OCI-LY7 (cell line): Measurements from ENCODE around the gene TMEM178B. TPM values are rescaled to one million over a fixed set of nuclear protein-coding genes. Genes with fewer than 3 reads are reported as not detected.

Experiments used
- BruUV-seq: library from RNA; stranded (reverse); fragments of 400-500 nt; replicated peaks from 2 replicates; lab custom pipeline; 2021; lab: Mats Ljungman, UMichigan
- CTCF ChIA-PET: fragments of 300-600 bp; sonication (Branson Sonifier 250); formaldehyde crosslinking; loops from one replicate; lab custom pipeline; 2022; ENCODE audit warnings: antibody characterized with exemption; ENCODE audit not compliant: unreplicated experiment; lab: Charles Lee
- POLR2A ChIA-PET: fragments of 300-600 bp; sonication (Branson Sonifier 250); formaldehyde crosslinking; loops from one replicate; lab custom pipeline; 2022; ENCODE audit warnings: antibody characterized with exemption; lab: Charles Lee
- DNase-seq: peaks from one replicate; pipeline ENCODE4 v3.0.0-alpha.2; 2015; ENCODE audit warnings: low spot score
- H2AFZ ChIP-seq: fragments of 200-600 bp; sonication (generic), shearing (Covaris generic); 2 replicates; pipeline ENCODE4 v1.6.1; 2014; ENCODE audit warnings: mild to moderate bottlenecking, antibody characterized with exemption, low read length, moderate library complexity
- H3K27ac ChIP-seq: fragments of 200-600 bp; sonication (generic); 2 replicates; pipeline ENCODE4 v1.5.1; 2014; ENCODE audit warnings: mixed run types, low read depth, mild to moderate bottlenecking, moderate library complexity, low read length, inconsistent platforms; ENCODE audit not compliant: poor library complexity, severe bottlenecking
- H3K36me3 ChIP-seq: fragments of 200-600 bp; sonication (generic); 2 replicates; pipeline ENCODE4 v1.6.1; 2014; ENCODE audit warnings: mild to moderate bottlenecking, antibody characterized with exemption, low read length, moderate library complexity, mixed read lengths; ENCODE audit not compliant: insufficient read depth
- H3K4me1 ChIP-seq: fragments of 200-600 bp; sonication (generic); 2 replicates; pipeline ENCODE4 v1.5.1; 2014; ENCODE audit warnings: mild to moderate bottlenecking, low read length; ENCODE audit not compliant: insufficient read depth, poor library complexity, severe bottlenecking
- H3K4me2 ChIP-seq: fragments of 200-600 bp; sonication (generic); 2 replicates; pipeline ENCODE4 v1.6.1; 2014; ENCODE audit warnings: mild to moderate bottlenecking, low read length
- H3K4me3 ChIP-seq: fragments of 200-600 bp; sonication (generic); 2 replicates; pipeline ENCODE4 v1.5.1; 2014; ENCODE audit warnings: mild to moderate bottlenecking, low read depth, low read length; ENCODE audit not compliant: poor library complexity, severe bottlenecking
- H3K79me2 ChIP-seq: fragments of 200-600 bp; sonication (generic); 2 replicates; pipeline ENCODE4 v1.6.1; 2016; ENCODE audit warnings: low read depth, mild to moderate bottlenecking, low read length, moderate library complexity, mixed read lengths; ENCODE audit not compliant: insufficient read depth
- H3K9me2 ChIP-seq: fragments of 200-600 bp; sonication (generic); 2 replicates; pipeline ENCODE4 v1.6.1; 2016; ENCODE audit warnings: mild to moderate bottlenecking, low read length, mixed read lengths; ENCODE audit not compliant: insufficient read depth
- H3K9me3 ChIP-seq: fragments of 200-600 bp; sonication (generic); 2 replicates; pipeline ENCODE4 v1.6.1; 2014; ENCODE audit warnings: mild to moderate bottlenecking, mixed run types, low read length, mixed read lengths
- H4K20me1 ChIP-seq: fragments of 200-600 bp; sonication (generic); 2 replicates; pipeline ENCODE4 v1.6.1; 2014; ENCODE audit warnings: mild to moderate bottlenecking, antibody characterized with exemption, low read length, moderate library complexity, mixed read lengths; ENCODE audit not compliant: insufficient read depth
- CTCF ChIP-seq: fragments of 200-600 bp; sonication (generic); conservative IDR thresholded peaks from 2 replicates; pipeline ENCODE4 v1.5.1; 2014; ENCODE audit warnings: mild to moderate bottlenecking, antibody characterized with exemption, low read length, moderate library complexity, mixed read lengths
- EZH2phosphoT487 ChIP-seq: fragments of 200-600 bp; sonication (generic); IDR thresholded peaks from 2 replicates; pipeline ENCODE4 v1.6.1; 2018; ENCODE audit warnings: low read depth, borderline replicate concordance, mild to moderate bottlenecking, mixed run types, antibody characterized with exemption, low read length, moderate library complexity, mixed read lengths
- intact Hi-C: fragments of 100-400 bp; cut with micrococcal nuclease; formaldehyde crosslinking; loops from one replicate; pipeline ENCODE4 v1.10.0; 2022; ENCODE audit not compliant: unreplicated experiment
- total RNA-seq, 2 experiments: library from RNA; depleted of rRNA in 1 of 2; stranded (reverse); fragments of >200 nt in 1 of 2; shearing (Covaris generic) in 1 of 2; gene quantifications; 2 replicates each; pipeline ENCODE4 v1.2.3, GENCODE V29; 2014 to 2022

The TMEM178B gene
- total RNA-seq, 2 experiments from 2014 or later, result not detected

DNA sequence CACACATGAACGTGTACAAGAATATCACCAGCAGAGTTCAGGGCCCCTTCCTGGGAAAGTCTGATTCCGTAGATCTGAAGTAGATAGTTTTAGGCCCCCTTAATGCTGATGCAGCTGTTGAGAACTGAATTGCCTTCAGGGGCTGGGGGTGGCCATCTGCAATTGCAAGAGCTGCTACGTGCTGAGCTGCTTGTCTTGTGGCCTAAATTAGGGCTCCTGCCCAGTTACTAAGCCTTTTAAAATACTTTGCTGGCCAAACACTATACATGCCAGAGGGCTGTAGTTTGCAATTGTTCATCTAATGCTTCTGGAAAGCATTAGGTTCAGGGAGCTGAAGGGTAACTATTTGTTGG is 71.7 kb downstream of the TMEM178B start:
- TF ChIP-seq CTCF, result no peak
- no peak for TF ChIP-seq EZH2phosphoT487
- ChIA-PET POLR2A (no interaction called here), CTCF (no interaction called here)
- H3K9me3 ChIP-seq, result no peaks in the 10 kb centered on the region
- no peak overlapping the region for H3K4me2 ChIP-seq
- H3K79me2 ChIP-seq, result no peaks in the 10 kb centered on the region
- H3K4me1 ChIP-seq, result no peaks in the 10 kb centered on the region
- BruUV-seq, result no TSS peak
- H4K20me1 ChIP-seq, result no peaks in the 10 kb centered on the region
- H3K36me3 ChIP-seq, result no peaks in the 10 kb centered on the region
- H3K4me3 ChIP-seq, result no peak overlapping the region
- H3K9me2 ChIP-seq, result no peaks in the 10 kb centered on the region
- no peak overlapping the region for H2AFZ ChIP-seq
- intact Hi-C loops, result no loop called here
- no peak for DNase-seq
- no peak overlapping the region for H3K27ac ChIP-seq

DNA sequence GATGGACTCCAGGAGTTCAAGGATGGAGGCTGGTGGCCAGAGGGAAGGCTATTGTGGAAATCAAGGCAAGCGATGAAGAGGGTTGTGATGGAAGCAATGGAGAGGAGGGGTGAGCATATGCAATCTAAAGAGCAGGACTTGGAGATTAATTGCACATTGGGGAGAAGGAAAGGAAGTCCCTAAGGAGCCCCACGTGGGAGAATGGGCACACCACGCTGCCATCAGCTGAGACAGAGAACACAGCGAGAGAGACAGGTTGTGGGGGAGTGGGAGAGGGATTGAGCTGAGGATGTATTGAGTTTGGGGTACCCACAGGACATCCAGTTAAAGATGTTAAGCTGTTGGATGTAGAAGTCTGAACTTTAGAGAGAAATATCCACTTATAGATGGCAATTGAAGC is 73.6 kb downstream of the TMEM178B start:
- no TSS peak for BruUV-seq
- intact Hi-C loops, result no loop called here
- Histone ChIP-seq H2AFZ (no peak overlapping the region), H3K4me1 (no peaks in the 10 kb centered on the region), H3K79me2 (no peaks in the 10 kb centered on the region), H3K4me2 (no peak overlapping the region), H3K36me3 (no peaks in the 10 kb centered on the region), H3K4me3 (no peak overlapping the region), H3K9me3 (no peaks in the 10 kb centered on the region), H3K27ac (no peak overlapping the region), H4K20me1 (no peaks in the 10 kb centered on the region), H3K9me2 (no peaks in the 10 kb centered on the region)
- ChIA-PET CTCF (no interaction called here), POLR2A (no interaction called here)
- no peak for DNase-seq
- TF ChIP-seq EZH2phosphoT487, result no peak
- no peak for TF ChIP-seq CTCF

- Histone ChIP-seq H3K4me3 (no peak overlapping the region), H3K27ac (no peak overlapping the region), H3K79me2 (no peaks in the 10 kb centered on the region), H4K20me1 (no peaks in the 10 kb centered on the region), H3K9me3 (no peaks in the 10 kb centered on the region), H3K36me3 (no peaks in the 10 kb centered on the region), H3K9me2 (no peaks in the 10 kb centered on the region), H3K4me1 (no peaks in the 10 kb centered on the region), H3K4me2 (no peak overlapping the region), H2AFZ (no peak overlapping the region)
- intact Hi-C loops, result no loop called here
- DNase-seq, result no peak
- POLR2A ChIA-PET, result no interaction called here
- CTCF ChIA-PET, result no interaction called here
- no TSS peak for BruUV-seq
- TF ChIP-seq CTCF (no peak), EZH2phosphoT487 (no peak)
These were observed 76.6 kb downstream of the TMEM178B start for GRCh38 chr7:141150465-141150864.
